ENCODE results near the gene LGI4. TPM values are rescaled to one million over a fixed set of nuclear protein-coding genes. Genes with fewer than 3 reads are reported as not detected.
"Not testable (repeated sequence)": the region's sequence is repeated elsewhere in the genome, so short reads cannot be mapped to it uniquely, and the experiment has no call there.

LGI4 gene
- total and polyA plus RNA-seq, 2 experiments from 2014 or later = 3.4 to 4.3 TPM

DNA sequence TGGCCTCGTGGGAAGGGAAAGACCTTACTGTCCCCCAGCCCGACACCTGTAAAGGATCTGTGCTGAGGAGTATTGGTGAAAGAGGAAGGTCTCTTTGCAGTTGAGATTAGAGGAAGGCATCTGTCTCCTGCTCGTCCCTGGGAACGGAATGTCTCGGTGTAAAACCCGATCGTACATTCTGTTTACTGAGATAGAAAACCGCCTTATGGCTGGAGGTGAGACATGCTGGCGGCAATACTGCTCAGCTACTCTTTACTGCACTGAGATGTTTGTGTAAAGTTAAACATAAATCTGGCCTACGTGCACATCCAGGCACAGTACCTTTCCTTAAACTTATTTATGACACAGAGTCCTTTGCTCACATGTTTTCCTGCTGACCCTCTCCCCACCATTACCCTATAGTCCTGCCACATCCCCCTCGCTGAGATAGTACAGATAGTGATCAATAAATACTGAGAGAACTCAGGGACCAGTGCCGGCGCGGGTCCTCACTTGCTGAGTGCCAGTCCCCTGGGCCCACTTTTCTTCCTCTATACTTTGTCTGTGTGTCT, 5.1 kb downstream of the LGI4 start:
- not testable (repeated sequence) for H3K27me3 Mint-ChIP-seq (ENCODE audit: insufficient read depth, low read depth, poor library complexity); ATAC-seq; H3K9me3 Mint-ChIP-seq; H3K36me3 ChIP-seq (ENCODE audit: insufficient read depth); H3K27me3 ChIP-seq (ENCODE audit: insufficient read depth); H3K9me2 ChIP-seq (ENCODE audit: insufficient read depth); H3F3A ChIP-seq (replicated peaks; ENCODE audit: low read depth); H3K4me3 Mint-ChIP-seq; H4K20me1 ChIP-seq (replicated peaks; ENCODE audit: insufficient read depth); H3K4me1 ChIP-seq (ENCODE audit: insufficient read depth); DNase-seq (ENCODE audit: low spot score); H3K27ac Mint-ChIP-seq; H3K36me3 Mint-ChIP-seq (ENCODE audit: low read depth); H3K4me3 ChIP-seq; H3K4me1 Mint-ChIP-seq; H3K4me2 ChIP-seq; H2AFZ ChIP-seq; H3K27ac ChIP-seq (ENCODE audit: low read depth); H3K79me2 ChIP-seq (replicated peaks; ENCODE audit: insufficient read depth)

DNA sequence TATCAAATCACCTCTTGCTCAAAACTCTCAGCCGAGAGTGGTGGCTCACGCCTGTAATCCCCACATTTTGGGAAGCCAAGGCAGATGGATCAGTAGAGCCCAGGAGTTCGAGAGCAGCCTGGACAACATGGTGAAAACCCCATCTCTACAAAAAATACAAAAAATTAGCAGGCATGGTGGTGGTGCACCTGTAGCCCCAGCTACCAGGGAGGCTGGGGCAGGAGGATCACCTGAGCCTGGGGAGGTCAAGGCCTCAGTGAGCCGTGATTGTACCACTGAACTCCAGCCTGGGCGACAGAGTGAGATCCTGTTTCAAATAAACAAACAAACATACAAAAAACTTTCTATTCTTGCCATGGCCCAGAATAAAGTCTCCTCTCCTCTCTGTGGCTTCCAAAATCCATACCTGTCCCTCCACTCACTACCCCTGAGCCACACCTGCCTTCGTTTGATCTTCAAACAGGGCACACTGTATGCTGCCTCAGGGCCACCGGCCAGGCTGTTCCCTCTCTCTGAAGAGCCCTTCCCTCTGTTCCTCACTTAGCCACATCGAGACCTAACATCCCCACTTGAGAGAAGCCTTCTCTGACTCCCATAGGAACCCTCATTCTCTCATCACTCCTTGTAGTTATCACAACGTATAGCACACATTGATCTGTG, 6.3 kb downstream of the LGI4 start:
- Histone ChIP-seq H3K27ac (ENCODE audit: low read depth) (no peak overlapping the region), H3K79me2 (replicated peaks; ENCODE audit: insufficient read depth) (no peaks in the 10 kb centered on the region), H3K27me3 (ENCODE audit: insufficient read depth) (no peaks in the 10 kb centered on the region), H3K9me2 (ENCODE audit: insufficient read depth) (peaks cover 10% of the 10 kb centered on the region), H2AFZ (no peak overlapping the region), H3K4me3 (no peak overlapping the region), H3F3A (replicated peaks; ENCODE audit: low read depth) (no peaks in the 10 kb centered on the region), H3K36me3 (ENCODE audit: insufficient read depth) (no peaks in the 10 kb centered on the region), H4K20me1 (replicated peaks; ENCODE audit: insufficient read depth) (no peaks in the 10 kb centered on the region), H3K4me2 (no peak overlapping the region), H3K4me1 (ENCODE audit: insufficient read depth) (no peaks in the 10 kb centered on the region; the same call in 1 of the 2 replicates)
- no peak for DNase-seq (ENCODE audit: low spot score)
- Mint-ChIP-seq H3K4me1 (peaks cover 6% of the 10 kb centered on the region; the same call in 2 of the 3 replicates), H3K9me3 (no peaks in the 10 kb centered on the region), H3K27ac (no peak overlapping the region), H3K36me3 (ENCODE audit: low read depth) (no peaks in the 10 kb centered on the region), H3K27me3 (ENCODE audit: insufficient read depth, low read depth, poor library complexity) (peaks cover 4% of the 10 kb centered on the region), H3K4me3 (no peak overlapping the region)
- TF ChIP-seq POLR2AphosphoS5 (IDR thresholded peaks at IDR 0.05; ENCODE audit: low read depth) = no peak
- TF ChIP-seq, protein P1, sequence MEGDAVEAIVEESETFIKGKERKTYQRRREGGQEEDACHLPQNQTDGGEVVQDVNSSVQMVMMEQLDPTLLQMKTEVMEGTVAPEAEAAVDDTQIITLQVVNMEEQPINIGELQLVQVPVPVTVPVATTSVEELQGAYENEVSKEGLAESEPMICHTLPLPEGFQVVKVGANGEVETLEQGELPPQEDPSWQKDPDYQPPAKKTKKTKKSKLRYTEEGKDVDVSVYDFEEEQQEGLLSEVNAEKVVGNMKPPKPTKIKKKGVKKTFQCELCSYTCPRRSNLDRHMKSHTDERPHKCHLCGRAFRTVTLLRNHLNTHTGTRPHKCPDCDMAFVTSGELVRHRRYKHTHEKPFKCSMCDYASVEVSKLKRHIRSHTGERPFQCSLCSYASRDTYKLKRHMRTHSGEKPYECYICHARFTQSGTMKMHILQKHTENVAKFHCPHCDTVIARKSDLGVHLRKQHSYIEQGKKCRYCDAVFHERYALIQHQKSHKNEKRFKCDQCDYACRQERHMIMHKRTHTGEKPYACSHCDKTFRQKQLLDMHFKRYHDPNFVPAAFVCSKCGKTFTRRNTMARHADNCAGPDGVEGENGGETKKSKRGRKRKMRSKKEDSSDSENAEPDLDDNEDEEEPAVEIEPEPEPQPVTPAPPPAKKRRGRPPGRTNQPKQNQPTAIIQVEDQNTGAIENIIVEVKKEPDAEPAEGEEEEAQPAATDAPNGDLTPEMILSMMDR (conservative IDR thresholded peaks at IDR 0.05; ENCODE audit: low read depth in 2 of 2) = no peak
- no peak for ATAC-seq

DNA sequence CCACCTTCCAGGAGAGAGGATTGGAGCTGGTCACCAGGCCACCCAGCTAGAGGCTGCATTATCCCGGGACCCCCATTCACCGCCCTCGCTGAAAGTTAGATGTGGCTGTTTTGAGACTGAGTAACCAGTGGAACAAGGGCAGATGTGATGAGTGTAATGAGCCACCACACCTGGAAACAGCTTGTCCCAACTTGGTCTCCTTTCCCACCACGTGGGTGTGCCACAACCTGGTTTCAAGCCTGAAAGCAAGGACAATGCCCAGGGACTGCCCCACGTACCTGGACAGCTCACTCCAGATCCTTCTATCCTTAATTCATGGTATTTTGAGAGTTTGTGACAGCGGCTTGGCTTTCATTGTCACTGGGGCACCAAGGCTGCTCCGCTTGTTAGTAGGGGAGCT, 7.0 kb downstream of the LGI4 start:
- Histone ChIP-seq H3K27ac (ENCODE audit: low read depth) (no peak overlapping the region), H3K4me3 (no peak overlapping the region), H3F3A (replicated peaks; ENCODE audit: low read depth) (no peaks in the 10 kb centered on the region), H3K27me3 (ENCODE audit: insufficient read depth) (no peaks in the 10 kb centered on the region), H3K36me3 (ENCODE audit: insufficient read depth) (no peaks in the 10 kb centered on the region), H3K9me2 (ENCODE audit: insufficient read depth) (peaks cover 7% of the 10 kb centered on the region; the same call in 1 of the 2 replicates), H3K4me2 (no peak overlapping the region), H3K4me1 (ENCODE audit: insufficient read depth) (peaks cover 2% of the 10 kb centered on the region), H3K79me2 (replicated peaks; ENCODE audit: insufficient read depth) (no peaks in the 10 kb centered on the region), H2AFZ (no peak overlapping the region), H4K20me1 (replicated peaks; ENCODE audit: insufficient read depth) (no peaks in the 10 kb centered on the region)
- Mint-ChIP-seq H3K4me3 (no peak overlapping the region), H3K36me3 (ENCODE audit: low read depth) (no peaks in the 10 kb centered on the region), H3K4me1 (peaks cover 13% of the 10 kb centered on the region; the same call in 2 of the 3 replicates), H3K27ac (no peak overlapping the region), H3K9me3 (no peaks in the 10 kb centered on the region), H3K27me3 (ENCODE audit: insufficient read depth, low read depth, poor library complexity) (peaks cover 4% of the 10 kb centered on the region)
- ATAC-seq = no peak
- no peak for DNase-seq (ENCODE audit: low spot score)
- TF ChIP-seq, protein P2, sequence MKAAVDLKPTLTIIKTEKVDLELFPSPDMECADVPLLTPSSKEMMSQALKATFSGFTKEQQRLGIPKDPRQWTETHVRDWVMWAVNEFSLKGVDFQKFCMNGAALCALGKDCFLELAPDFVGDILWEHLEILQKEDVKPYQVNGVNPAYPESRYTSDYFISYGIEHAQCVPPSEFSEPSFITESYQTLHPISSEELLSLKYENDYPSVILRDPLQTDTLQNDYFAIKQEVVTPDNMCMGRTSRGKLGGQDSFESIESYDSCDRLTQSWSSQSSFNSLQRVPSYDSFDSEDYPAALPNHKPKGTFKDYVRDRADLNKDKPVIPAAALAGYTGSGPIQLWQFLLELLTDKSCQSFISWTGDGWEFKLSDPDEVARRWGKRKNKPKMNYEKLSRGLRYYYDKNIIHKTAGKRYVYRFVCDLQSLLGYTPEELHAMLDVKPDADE (IDR thresholded peaks at IDR 0.05) = no peak
- no peak for TF ChIP-seq POLR2AphosphoS5 (IDR thresholded peaks at IDR 0.05; ENCODE audit: low read depth)
- no peak for TF ChIP-seq EZH2phosphoT487 (IDR thresholded peaks at IDR 0.05; ENCODE audit: unreplicated experiment)
- no peak for TF ChIP-seq EZH2 (IDR thresholded peaks at IDR 0.05; ENCODE audit: low read depth, unreplicated experiment)
- TF ChIP-seq, protein P3, sequence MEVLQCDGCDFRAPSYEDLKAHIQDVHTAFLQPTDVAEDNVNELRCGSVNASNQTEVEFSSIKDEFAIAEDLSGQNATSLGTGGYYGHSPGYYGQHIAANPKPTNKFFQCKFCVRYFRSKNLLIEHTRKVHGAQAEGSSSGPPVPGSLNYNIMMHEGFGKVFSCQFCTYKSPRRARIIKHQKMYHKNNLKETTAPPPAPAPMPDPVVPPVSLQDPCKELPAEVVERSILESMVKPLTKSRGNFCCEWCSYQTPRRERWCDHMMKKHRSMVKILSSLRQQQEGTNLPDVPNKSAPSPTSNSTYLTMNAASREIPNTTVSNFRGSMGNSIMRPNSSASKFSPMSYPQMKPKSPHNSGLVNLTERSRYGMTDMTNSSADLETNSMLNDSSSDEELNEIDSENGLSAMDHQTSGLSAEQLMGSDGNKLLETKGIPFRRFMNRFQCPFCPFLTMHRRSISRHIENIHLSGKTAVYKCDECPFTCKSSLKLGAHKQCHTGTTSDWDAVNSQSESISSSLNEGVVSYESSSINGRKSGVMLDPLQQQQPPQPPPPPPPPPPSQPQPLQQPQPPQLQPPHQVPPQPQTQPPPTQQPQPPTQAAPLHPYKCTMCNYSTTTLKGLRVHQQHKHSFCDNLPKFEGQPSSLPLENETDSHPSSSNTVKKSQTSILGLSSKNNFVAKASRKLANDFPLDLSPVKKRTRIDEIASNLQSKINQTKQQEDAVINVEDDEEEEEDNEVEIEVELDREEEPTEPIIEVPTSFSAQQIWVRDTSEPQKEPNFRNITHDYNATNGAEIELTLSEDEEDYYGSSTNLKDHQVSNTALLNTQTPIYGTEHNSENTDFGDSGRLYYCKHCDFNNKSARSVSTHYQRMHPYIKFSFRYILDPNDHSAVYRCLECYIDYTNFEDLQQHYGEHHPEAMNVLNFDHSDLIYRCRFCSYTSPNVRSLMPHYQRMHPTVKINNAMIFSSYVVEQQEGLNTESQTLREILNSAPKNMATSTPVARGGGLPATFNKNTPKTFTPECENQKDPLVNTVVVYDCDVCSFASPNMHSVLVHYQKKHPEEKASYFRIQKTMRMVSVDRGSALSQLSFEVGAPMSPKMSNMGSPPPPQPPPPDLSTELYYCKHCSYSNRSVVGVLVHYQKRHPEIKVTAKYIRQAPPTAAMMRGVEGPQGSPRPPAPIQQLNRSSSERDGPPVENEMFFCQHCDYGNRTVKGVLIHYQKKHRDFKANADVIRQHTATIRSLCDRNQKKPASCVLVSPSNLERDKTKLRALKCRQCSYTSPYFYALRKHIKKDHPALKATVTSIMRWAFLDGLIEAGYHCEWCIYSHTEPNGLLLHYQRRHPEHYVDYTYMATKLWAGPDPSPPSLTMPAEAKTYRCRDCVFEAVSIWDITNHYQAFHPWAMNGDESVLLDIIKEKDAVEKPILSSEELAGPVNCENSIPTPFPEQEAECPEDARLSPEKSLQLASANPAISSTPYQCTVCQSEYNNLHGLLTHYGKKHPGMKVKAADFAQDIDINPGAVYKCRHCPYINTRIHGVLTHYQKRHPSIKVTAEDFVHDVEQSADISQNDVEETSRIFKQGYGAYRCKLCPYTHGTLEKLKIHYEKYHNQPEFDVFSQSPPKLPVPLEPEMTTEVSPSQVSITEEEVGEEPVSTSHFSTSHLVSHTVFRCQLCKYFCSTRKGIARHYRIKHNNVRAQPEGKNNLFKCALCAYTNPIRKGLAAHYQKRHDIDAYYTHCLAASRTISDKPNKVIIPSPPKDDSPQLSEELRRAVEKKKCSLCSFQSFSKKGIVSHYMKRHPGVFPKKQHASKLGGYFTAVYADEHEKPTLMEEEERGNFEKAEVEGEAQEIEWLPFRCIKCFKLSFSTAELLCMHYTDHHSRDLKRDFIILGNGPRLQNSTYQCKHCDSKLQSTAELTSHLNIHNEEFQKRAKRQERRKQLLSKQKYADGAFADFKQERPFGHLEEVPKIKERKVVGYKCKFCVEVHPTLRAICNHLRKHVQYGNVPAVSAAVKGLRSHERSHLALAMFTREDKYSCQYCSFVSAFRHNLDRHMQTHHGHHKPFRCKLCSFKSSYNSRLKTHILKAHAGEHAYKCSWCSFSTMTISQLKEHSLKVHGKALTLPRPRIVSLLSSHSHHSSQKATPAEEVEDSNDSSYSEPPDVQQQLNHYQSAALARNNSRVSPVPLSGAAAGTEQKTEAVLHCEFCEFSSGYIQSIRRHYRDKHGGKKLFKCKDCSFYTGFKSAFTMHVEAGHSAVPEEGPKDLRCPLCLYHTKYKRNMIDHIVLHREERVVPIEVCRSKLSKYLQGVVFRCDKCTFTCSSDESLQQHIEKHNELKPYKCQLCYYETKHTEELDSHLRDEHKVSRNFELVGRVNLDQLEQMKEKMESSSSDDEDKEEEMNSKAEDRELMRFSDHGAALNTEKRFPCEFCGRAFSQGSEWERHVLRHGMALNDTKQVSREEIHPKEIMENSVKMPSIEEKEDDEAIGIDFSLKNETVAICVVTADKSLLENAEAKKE (CRISPR knock-in tag; IDR thresholded peaks at IDR 0.05) = no peak

Data from GM23338 (cell line).